Small intestine (tissue), 7 donors: Measurements from ENCODE around the gene CPLANE2. TPM values are rescaled to one million over a fixed set of nuclear protein-coding genes. Genes with fewer than 3 reads are reported as not detected.
A peak's percentile ranks its signal among the peaks of the same experiment; 100 is the strongest.
"Not testable (repeated sequence)": the region's sequence is repeated elsewhere in the genome, so short reads cannot be mapped to it uniquely, and the experiment has no call there.

Source experiments
- DNase-seq, 2 donors: peaks; one replicate each; pipeline versions ENCODE4 v3.0.0 to v3.0.0-alpha.2; 2013
- FAIRE-seq: peaks from 2 replicates; lab custom pipeline; 2012; peaks lifted over from hg19 to GRCh38; lab: Jason Lieb, UNC
- H3K27ac ChIP-seq, 3 donors: one replicate each; pipeline ENCODE4 v1.5.1; 2013; ENCODE audit warnings: low read length in 2 of 3, mild to moderate bottlenecking in 2 of 3, control low read depth in 1 of 3, inconsistent platforms in 1 of 3, low read depth in 1 of 3, moderate library complexity in 1 of 3
- H3K27me3 ChIP-seq, 3 donors: one replicate each; pipeline ENCODE4 v1.6.1; 2013; ENCODE audit warnings: low read length in 3 of 3, inconsistent platforms in 1 of 3; ENCODE audit not compliant: control insufficient read depth in 3 of 3, insufficient read depth in 3 of 3
- H3K36me3 ChIP-seq, 3 donors: one replicate each; pipeline ENCODE4 v1.6.1; 2013; ENCODE audit warnings: low read length in 3 of 3, inconsistent platforms in 1 of 3, low read depth in 1 of 3, mild to moderate bottlenecking in 1 of 3, moderate library complexity in 1 of 3; ENCODE audit not compliant: control insufficient read depth in 3 of 3, insufficient read depth in 2 of 3
- H3K4me1 ChIP-seq, 3 donors: one replicate each; pipeline ENCODE4 v1.6.1; 2013; ENCODE audit warnings: low read length in 2 of 3, inconsistent platforms in 1 of 3, low read depth in 1 of 3, mild to moderate bottlenecking in 1 of 3, moderate library complexity in 1 of 3; ENCODE audit not compliant: control insufficient read depth in 3 of 3, insufficient read depth in 2 of 3
- H3K4me3 ChIP-seq, 3 donors: one replicate each; pipeline ENCODE4 v1.5.1; 2013; ENCODE audit warnings: low read length in 3 of 3, control low read depth in 1 of 3, inconsistent platforms in 1 of 3, low read depth in 1 of 3, mild to moderate bottlenecking in 1 of 3, moderate library complexity in 1 of 3
- H3K9me3 ChIP-seq, 2 donors: one replicate each; pipeline ENCODE4 v1.6.1; 2013; ENCODE audit warnings: low read depth in 1 of 2, low read length in 1 of 2; ENCODE audit not compliant: control insufficient read depth in 2 of 2, insufficient read depth in 1 of 2
- WGBS, 3 donors: extraction: QIAGEN DNeasy Blood & Tissue Kit; methylation state at CpG; one replicate each; pipeline ENCODE4 v1.1.7; 2013; 5-methylcytosine and 5-hydroxymethylcytosine counted together
- polyA plus RNA-seq, 4 donors: library from polyadenylated mRNA; stranded (reverse) in 3 of 4; unstranded in 1 of 4; fragments of 200-250 nt in 3 of 4; fragments of 120-200 nt in 1 of 4; gene quantifications; one replicate each; pipeline versions ENCODE4 v1.2.1 to v1.2.3, GENCODE V29; 2013
- donor health status: healthy with polysubstance abuse.
- donor health status: control.
- donor health status: control.
- donor health status: Bipolar disorder and iron deficiency.
- donor health status: healthy.

CPLANE2 gene
- polyA plus RNA-seq, 4 donors: 1.6 to 7.4 (median 4.4) TPM

DNA sequence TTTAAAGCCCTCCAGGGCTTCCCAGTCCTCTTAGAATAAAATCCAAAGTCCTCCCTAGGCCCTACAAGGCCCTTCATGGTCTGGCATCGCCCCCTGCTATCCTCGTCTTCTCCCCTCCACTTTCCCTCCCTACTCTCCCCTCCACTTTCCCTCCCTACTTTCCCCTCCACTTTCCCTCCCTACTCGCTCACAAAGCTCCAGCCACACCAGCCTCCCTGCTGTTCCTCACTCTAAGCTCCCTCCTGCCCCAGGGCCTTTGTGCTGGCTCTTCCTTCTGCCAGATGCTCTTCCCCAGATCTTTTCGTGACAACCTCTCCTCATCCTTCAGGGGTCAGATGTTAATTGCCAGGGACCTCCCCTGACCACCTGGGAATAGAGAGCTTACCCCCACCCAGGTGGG, 37.3 kb downstream of the CPLANE2 start:
- H3K36me3 ChIP-seq: peaks cover 0 to 63% (median 0%) of the 10 kb centered on the region in 3 donors
- WGBS, 3 donors: 91 to 96% (median 95%) methylated on average over 4 of the region's 4 CpGs
- no peak for DNase-seq

DNA sequence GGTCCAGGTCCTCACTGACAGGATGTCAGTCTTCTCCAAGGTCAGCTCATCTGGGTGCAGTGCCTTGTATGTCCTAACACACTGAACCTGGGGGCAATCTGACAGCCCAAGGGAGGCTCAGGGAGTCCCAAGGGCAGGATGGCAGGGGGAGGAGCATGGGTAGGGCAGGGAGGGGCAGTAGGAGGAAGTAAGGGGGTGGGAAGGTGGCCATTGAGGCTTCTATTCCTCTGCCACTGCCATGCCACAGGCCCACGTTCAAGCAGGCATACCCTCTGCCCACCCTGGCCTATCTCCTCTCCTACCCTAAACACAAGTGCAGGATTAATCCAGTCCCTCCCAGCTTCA, 37.9 kb downstream of the CPLANE2 start:
- DNase-seq (peak in 1 of 2 donors; percentile 73), FAIRE-seq (no peak)
- no peak overlapping the region for H3K27ac ChIP-seq
- H3K9me3 ChIP-seq: no peaks in the 10 kb centered on the region
- H3K27me3 ChIP-seq: no peaks in the 10 kb centered on the region
- H3K4me3 ChIP-seq: no peak overlapping the region
- H3K36me3 ChIP-seq: peaks cover 0 to 57% (median 0%) of the 10 kb centered on the region in 3 donors
- peaks cover 0 to 3% (median 0%) of the 10 kb centered on the region in 3 donors for H3K4me1 ChIP-seq
- 17 to 33% (median 33%) methylated on average over 1 of the region's 1 CpG for WGBS, 3 donors

More for the DNA sequence above, 37.3 kb downstream of the CPLANE2 start:
- H3K9me3 ChIP-seq: no peaks in the 10 kb centered on the region
- no peak for FAIRE-seq
- H3K4me1 ChIP-seq: peaks cover 0 to 3% (median 0%) of the 10 kb centered on the region in 3 donors
- no peak overlapping the region for H3K4me3 ChIP-seq
- no peaks in the 10 kb centered on the region for H3K27me3 ChIP-seq
- no peak overlapping the region for H3K27ac ChIP-seq

DNA sequence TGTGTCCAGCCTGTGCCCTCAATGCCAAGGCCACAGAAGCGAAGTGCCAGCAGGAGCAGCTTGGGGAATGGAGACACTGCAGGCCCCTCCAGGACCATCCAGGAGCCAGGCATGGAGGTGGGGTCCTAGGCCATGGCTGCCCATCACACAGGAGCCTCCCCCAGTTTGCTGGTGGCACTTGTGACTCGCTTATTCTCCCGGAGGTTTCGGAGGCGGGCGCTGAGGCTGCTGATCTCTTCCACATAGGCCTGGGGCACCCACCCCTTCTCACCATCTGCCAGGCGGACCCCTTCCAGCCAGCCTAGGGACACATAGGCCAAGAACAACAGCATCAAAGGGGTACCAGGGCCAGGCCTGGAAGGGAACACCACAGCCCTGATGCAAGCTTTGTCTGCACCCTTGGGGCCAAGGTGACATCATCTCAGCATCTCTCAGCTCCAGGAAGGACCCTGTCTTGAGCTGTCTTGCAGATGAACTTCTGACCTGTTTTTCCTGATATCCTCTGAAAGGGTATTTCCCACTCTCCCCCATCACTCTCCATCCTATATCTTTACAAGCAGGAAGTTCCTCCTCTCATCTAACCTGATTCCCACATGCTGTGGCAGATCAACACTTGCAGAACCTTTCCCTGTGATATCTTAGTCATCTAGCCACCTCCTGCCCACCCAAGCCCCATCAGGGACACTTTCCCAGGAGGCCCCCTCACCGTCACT, 38.4 kb downstream of the CPLANE2 start:
- Histone ChIP-seq H3K9me3 (no peaks in the 10 kb centered on the region), H3K27ac (no peak overlapping the region), H3K27me3 (no peaks in the 10 kb centered on the region), H3K36me3 (peaks cover 0 to 54% (median 0%) of the 10 kb centered on the region in 3 donors), H3K4me1 (peaks cover 0 to 3% (median 0%) of the 10 kb centered on the region in 3 donors), H3K4me3 (no peak overlapping the region)
- FAIRE-seq (no peak), DNase-seq (no peak)
- 91 to 94% (median 94%) methylated on average over 8 of the region's 8 CpGs for WGBS, 3 donors

DNA sequence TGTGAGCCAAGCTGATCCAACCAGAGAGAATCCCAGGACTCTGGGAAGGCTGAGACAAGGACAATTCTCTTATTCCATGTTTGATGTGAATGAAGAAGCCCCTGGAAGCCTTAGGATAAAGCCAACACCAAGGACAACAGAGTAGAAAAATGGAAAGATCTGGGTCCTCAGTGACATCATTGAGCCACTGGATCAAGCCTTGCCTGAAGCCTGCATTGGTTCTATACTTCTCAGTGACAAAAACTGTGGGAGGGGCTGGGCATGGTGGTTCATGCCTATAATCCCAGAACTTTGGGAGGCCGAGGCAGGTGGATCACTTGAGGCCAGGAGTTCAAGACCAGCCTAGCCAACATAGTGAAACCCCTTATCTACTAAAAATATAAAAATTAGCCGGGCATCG, 40.1 kb downstream of the CPLANE2 start:
- peaks cover 0 to 3% (median 0%) of the 10 kb centered on the region in 3 donors for H3K4me1 ChIP-seq
- no peaks in the 10 kb centered on the region for H3K9me3 ChIP-seq
- no peak for FAIRE-seq
- no peaks in the 10 kb centered on the region for H3K27me3 ChIP-seq
- H3K4me3 ChIP-seq: no peak overlapping the region
- DNase-seq: no peak
- H3K27ac ChIP-seq: no peak overlapping the region
- 64 to 83% (median 70%) methylated on average over 3 of the region's 3 CpGs for WGBS, 3 donors
- H3K36me3 ChIP-seq: peaks cover 0 to 39% (median 0%) of the 10 kb centered on the region in 3 donors

DNA sequence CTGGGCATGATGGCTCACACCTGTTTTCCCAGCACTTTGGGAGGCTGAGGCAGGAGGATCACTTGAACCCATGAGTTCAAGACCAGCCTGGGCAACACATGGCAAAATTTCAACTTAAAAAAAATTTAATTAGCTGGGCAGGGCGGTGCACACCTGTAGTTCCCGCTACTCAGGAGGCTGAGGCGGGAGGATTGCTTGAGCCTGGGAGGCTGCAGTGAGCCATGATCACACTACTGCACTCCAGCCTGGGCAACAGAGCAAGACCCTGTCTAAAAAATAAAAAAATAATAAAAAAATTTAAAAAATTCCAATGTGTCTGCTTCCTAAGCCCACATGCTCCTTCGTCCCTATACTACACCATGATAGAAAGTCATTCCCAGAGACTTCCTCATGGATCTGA, 40.8 kb downstream of the CPLANE2 start:
- H3K9me3 ChIP-seq, FAIRE-seq, H3K27ac ChIP-seq, H3K27me3 ChIP-seq, DNase-seq, H3K4me3 ChIP-seq, H3K4me1 ChIP-seq: not testable (repeated sequence)
- H3K36me3 ChIP-seq: peaks cover 0 to 32% (median 0%) of the 10 kb centered on the region in 3 donors
- 91 to 92% (median 91%) methylated on average over 4 of the region's 4 CpGs for WGBS, 3 donors

DNA sequence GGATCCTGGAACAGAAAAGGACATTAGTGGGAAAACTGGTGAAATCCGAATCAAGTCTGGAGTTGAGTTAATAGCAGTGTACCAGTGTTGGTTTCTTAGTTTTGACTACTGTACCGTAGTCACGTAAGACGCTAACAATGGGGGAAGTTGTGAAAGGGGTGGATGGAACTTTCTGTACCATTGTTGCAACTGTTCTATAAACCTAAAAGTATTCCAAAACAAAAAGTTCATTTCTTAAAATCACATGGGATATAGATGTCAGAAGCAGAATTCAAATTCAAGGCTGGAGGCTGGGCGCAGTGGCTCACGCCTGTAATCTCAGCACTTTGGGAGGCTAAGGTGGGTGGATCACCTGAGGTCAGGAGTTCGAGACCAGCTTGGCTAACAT, 41.5 kb downstream of the CPLANE2 start:
- H3K27ac ChIP-seq: no peak overlapping the region
- no peaks in the 10 kb centered on the region for H3K9me3 ChIP-seq
- DNase-seq (no peak), FAIRE-seq (no peak)
- peaks cover 0 to 3% (median 0%) of the 10 kb centered on the region in 3 donors for H3K4me1 ChIP-seq
- peaks cover 0 to 28% (median 0%) of the 10 kb centered on the region in 3 donors for H3K36me3 ChIP-seq
- WGBS, 3 donors: 88% methylated on average over 7 of the region's 7 CpGs
- H3K27me3 ChIP-seq: no peaks in the 10 kb centered on the region
- H3K4me3 ChIP-seq: no peak overlapping the region

DNA sequence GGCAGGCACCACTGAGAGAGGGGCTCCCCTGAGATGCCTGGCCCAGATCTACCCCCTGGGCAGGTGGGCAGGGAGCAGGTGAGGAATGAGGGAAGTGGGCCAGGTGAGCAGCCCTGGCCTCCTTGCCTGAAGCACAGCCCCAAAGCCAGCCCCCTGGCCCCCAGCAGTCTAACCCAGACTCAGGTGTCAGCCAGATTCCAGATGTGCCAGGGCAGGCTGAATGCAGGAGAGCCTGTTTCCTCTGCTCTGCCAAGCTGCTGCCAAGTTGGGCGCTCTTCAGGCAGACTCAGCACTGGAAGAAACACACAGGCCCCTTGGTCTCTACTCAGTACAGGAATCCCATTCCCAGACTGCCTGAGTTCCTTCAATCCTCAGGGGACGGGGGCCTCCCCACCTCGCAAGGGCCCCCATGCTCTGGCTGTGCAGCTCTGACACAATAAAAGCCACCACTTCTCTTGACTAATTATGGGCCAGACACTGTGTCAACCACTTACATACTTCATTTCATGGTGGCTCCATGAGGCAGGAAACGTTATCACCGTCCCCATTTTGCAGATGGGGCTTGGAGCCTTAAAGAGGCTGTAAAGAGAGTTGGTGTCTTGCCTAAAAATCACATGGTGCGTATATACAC, 45.0 kb downstream of the CPLANE2 start:
- H3K4me1 ChIP-seq: peaks cover 0 to 18% (median 0%) of the 10 kb centered on the region in 3 donors
- H3K9me3 ChIP-seq: no peaks in the 10 kb centered on the region
- no peaks in the 10 kb centered on the region for H3K27me3 ChIP-seq
- peaks cover 0 to under 1% (median 0%) of the 10 kb centered on the region in 3 donors for H3K36me3 ChIP-seq
- 81 to 92% (median 90%) methylated on average over 6 of the region's 6 CpGs for WGBS, 3 donors
- H3K27ac ChIP-seq: no peak overlapping the region
- FAIRE-seq: no peak
- no peak for DNase-seq
- no peak overlapping the region for H3K4me3 ChIP-seq

DNA sequence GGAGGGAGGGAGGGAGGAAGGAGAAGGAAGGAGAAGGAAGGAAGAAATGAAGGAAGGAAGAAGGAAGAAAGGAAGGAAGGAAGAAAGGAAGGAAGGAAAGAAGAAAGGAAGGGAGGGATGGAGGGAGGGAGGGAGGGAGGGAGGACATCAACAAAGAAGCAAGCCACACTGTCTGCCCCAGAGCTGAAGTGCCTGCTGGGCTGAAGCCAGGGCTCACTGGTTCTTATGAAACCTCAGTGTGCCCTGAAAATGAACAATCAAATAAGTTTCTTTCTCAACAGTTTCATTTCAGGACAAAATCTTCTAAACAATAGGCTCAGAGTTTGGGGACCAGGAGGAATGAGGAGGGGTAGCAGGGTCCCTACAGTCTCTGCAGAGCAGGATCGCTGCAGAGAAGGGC, 45.7 kb downstream of the CPLANE2 start:
- 78 to 90% (median 80%) methylated on average over 1 of the region's 1 CpG for WGBS, 3 donors
- FAIRE-seq (no peak), DNase-seq (no peak)
- no peak overlapping the region for H3K4me3 ChIP-seq
- H3K9me3 ChIP-seq: no peaks in the 10 kb centered on the region
- no peak overlapping the region for H3K27ac ChIP-seq
- no peaks in the 10 kb centered on the region for H3K27me3 ChIP-seq
- peaks cover 0 to 18% (median 0%) of the 10 kb centered on the region in 3 donors for H3K4me1 ChIP-seq
- H3K36me3 ChIP-seq: no peaks in the 10 kb centered on the region
